Breast epithelium (tissue), 4 donors: ENCODE data around the gene KIF26B. TPM values are rescaled to one million over a fixed set of nuclear protein-coding genes. Genes with fewer than 3 reads are reported as not detected.

Experiments
- DNase-seq, 2 donors: peaks; one replicate each; pipeline ENCODE4 v3.0.0-alpha.2; 2019; ENCODE audit warnings: low spot score in 2 of 2
- H3K27ac ChIP-seq, 2 donors: fragments of 200-600 bp; sonication (generic) in 1 of 2; one replicate each; pipeline ENCODE4 v1.5.1; 2016 to 2019; ENCODE audit warnings: mild to moderate bottlenecking in 1 of 2
- H3K27me3 ChIP-seq, 2 donors: fragments of 200-600 bp; sonication (generic) in 1 of 2; one replicate each; pipeline versions ENCODE4 v1.5.1 to v1.6.0; 2017 to 2019; ENCODE audit warnings: control low read depth in 1 of 2, mild to moderate bottlenecking in 1 of 2
- H3K36me3 ChIP-seq: fragments of 200-600 bp; one replicate; pipeline ENCODE4 v1.5.1; 2019
- H3K4me1 ChIP-seq, 2 donors: fragments of 200-600 bp; sonication (generic); one replicate each; pipeline ENCODE4 v1.5.1; 2016 to 2019; ENCODE audit warnings: control low read depth in 1 of 2
- H3K4me3 ChIP-seq, 3 donors: fragments of 200-600 bp; sonication (generic); 1 replicate in 2 of 3; 2 replicates in 1 of 3; pipeline ENCODE4 v1.5.1; 2016 to 2019; ENCODE audit warnings: mild to moderate bottlenecking in 3 of 3, moderate library complexity in 2 of 3
- H3K9me3 ChIP-seq, 2 donors: fragments of 200-600 bp; sonication (generic) in 1 of 2; one replicate each; pipeline ENCODE4 v1.5.1; 2016 to 2019; ENCODE audit warnings: control low read depth in 1 of 2
- CTCF ChIP-seq, 3 donors: fragments of 450-650 bp; IDR thresholded peaks; one replicate each; pipeline ENCODE4 v1.5.1; 2016 to 2017; ENCODE audit warnings: antibody characterized with exemption in 3 of 3, mild to moderate bottlenecking in 3 of 3, moderate library complexity in 3 of 3
- POLR2A ChIP-seq: fragments of 450-650 bp; IDR thresholded peaks from one replicate; pipeline ENCODE4 v1.6.1; 2016; ENCODE audit warnings: antibody characterized with exemption, mild to moderate bottlenecking, moderate library complexity
- POLR2AphosphoS5 ChIP-seq, 3 donors: sonication (generic); formaldehyde crosslinking; IDR thresholded peaks; one replicate each; pipeline ENCODE4 v1.6.1; 2017; ENCODE audit warnings: antibody characterized with exemption in 3 of 3
- intact Hi-C: fragments of 100-400 bp; cut with DNase I; formaldehyde crosslinking; loops from one replicate; pipeline ENCODE4 v1.15.1; 2023; ENCODE audit warnings: low total_unique reads
- total RNA-seq, 3 donors: library from RNA; depleted of rRNA; stranded (reverse); fragments of >200 nt; gene quantifications; one replicate each; pipeline ENCODE4 v1.1.0, GENCODE V29; 2016

KIF26B gene
- total RNA-seq, 3 donors from 2014 or later, result 0.32 to 1.0 (median 0.33) TPM

- no peak for TF ChIP-seq POLR2A
- TF ChIP-seq CTCF (IDR thresholded peaks at IDR 0.05), result no peak
- TF ChIP-seq POLR2AphosphoS5 (IDR thresholded peaks at IDR 0.05), result no peak
Measured at GRCh38 chr1:245541369-245541768, 386.6 kb downstream of the KIF26B start.

DNA sequence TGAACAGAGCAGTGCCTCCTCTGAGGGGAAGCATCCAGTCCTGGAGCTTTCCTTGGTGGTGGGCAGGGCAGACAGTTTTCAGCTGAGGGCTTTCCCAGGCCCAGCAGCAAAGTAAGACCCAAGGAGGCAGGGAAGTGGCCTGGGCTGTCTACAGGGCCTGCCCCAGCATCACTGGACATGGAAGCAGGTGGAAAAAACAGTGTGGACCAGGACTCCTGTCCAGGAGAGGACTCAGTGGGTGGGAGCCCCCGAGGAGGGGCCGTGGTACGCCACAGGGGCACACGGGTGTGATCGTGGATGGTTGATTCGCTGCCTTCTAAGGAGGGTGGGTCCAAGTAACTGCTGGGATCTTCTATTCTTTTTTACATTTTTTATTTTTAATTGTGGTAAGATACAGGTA, 387.6 kb downstream of the KIF26B start:
- TF ChIP-seq CTCF (IDR thresholded peaks at IDR 0.05), result no peak
- no peak for TF ChIP-seq POLR2AphosphoS5 (IDR thresholded peaks at IDR 0.05)
- no peak for TF ChIP-seq POLR2A
- no peaks in the 10 kb centered on the region for H3K4me1 ChIP-seq
- no peaks in the 10 kb centered on the region for H3K36me3 ChIP-seq
- intact Hi-C loops, result no loop called here
- H3K9me3 ChIP-seq, result no peaks in the 10 kb centered on the region
- no peak for DNase-seq
- no peak overlapping the region for H3K4me3 ChIP-seq
- H3K27ac ChIP-seq, result no peak overlapping the region
- no peaks in the 10 kb centered on the region for H3K27me3 ChIP-seq

More at GRCh38 chr1:245541369-245541768, 386.6 kb downstream of the KIF26B start:
- intact Hi-C loops, result no loop called here
- H3K36me3 ChIP-seq, result no peaks in the 10 kb centered on the region
- no peaks in the 10 kb centered on the region for H3K4me1 ChIP-seq
- no peak overlapping the region for H3K4me3 ChIP-seq
- H3K9me3 ChIP-seq, result no peaks in the 10 kb centered on the region
- no peaks in the 10 kb centered on the region for H3K27me3 ChIP-seq
- no peak overlapping the region for H3K27ac ChIP-seq
- DNase-seq, result no peak

DNA sequence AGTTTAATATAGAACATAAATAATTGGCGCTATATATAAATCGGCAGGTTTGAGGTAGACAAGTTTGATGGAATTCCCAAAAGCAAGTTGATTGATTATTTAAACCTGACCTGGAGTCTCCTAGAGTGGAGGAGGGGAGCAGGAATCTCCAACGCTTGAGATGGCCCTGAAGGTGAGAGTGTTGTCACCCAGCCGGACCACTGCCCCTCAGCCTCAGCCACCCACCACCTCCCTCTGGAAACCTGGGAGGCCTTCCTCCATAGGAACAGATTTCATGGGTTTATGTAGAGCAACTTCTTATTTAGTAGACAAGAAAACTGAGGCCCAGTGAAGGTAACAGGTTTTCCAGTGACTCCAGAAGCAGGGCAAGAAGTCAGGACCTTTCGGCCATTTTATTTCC, 389.5 kb downstream of the KIF26B start:
- no peak for TF ChIP-seq CTCF (IDR thresholded peaks at IDR 0.05)
- TF ChIP-seq POLR2A, result no peak
- no peak for TF ChIP-seq POLR2AphosphoS5 (IDR thresholded peaks at IDR 0.05)
- DNase-seq, result no peak
- H3K9me3 ChIP-seq, result no peaks in the 10 kb centered on the region

DNA sequence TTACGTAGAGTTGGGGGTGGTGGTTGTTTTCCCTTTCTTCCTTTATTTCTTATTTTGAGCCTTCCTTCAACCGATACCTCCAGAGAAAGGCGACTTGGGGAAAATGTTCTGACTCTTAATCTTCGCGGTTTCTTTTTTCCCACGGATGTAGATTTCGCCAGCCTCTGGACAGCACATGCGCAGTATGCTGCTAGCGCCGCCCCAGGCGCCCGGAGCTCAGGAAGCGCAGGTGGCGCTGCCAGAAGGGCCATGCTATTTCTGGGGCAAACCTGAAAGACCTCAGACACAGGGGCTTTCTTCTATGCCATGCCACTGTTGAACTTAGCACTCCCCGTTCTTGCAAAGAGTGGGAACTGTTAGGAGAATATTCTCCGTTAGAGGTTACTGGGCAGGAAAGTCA, 392.1 kb downstream of the KIF26B start:
- no peak for DNase-seq
- Histone ChIP-seq H3K9me3 (no peaks in the 10 kb centered on the region), H3K4me3 (no peak overlapping the region), H3K27ac (no peak overlapping the region), H3K4me1 (no peaks in the 10 kb centered on the region), H3K27me3 (no peaks in the 10 kb centered on the region), H3K36me3 (no peaks in the 10 kb centered on the region)
- no peak for TF ChIP-seq POLR2AphosphoS5 (IDR thresholded peaks at IDR 0.05)
- no peak for TF ChIP-seq CTCF (IDR thresholded peaks at IDR 0.05)
- TF ChIP-seq POLR2A, result no peak
- intact Hi-C loops, result no loop called here

More for the DNA sequence above, 389.5 kb downstream of the KIF26B start:
- intact Hi-C loops, result no loop called here
- Histone ChIP-seq H3K4me3 (no peak overlapping the region), H3K36me3 (no peaks in the 10 kb centered on the region), H3K27me3 (no peaks in the 10 kb centered on the region), H3K4me1 (no peaks in the 10 kb centered on the region), H3K27ac (no peak overlapping the region)

DNA sequence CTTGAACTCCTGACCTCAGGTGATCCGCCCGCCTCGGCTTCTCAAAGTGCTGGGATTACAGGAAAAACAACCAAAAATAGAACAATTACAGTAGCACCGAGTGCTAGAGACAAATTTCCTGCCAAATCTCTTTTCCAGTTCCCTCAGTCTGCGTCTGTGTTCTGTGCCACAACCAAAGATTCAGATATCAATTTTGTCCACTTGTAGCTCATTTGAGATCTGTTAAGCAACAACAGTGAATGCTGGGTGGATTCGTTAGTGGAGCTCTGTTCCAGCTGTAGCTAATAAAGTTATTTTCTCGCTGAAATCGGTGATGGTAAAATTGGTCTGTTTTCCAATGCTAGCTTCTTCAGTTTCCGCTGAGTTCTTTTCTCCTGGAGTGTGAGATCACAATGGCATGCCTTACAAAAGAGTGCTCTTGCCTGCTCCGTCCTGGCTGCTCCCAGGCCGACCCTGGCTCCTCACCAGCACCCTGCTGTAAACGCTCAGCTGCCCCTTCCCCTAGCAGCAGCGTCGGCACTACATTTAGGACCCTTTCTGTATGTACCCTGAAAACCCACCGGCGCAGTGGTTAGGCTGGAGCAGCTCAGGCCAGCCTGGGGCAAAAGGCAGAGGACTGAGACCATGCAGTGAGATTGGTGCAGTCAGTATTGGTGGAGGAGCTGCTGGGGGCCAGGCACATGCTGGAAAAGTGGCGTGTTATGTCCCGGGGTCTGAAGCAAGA, 395.4 kb downstream of the KIF26B start:
- no peak for TF ChIP-seq POLR2AphosphoS5 (IDR thresholded peaks at IDR 0.05)
- no peaks in the 10 kb centered on the region for H3K36me3 ChIP-seq
- no peak for DNase-seq
- H3K9me3 ChIP-seq, result no peaks in the 10 kb centered on the region
- no peak overlapping the region for H3K4me3 ChIP-seq
- H3K4me1 ChIP-seq, result no peaks in the 10 kb centered on the region
- peak overlapping the region in 1 of 2 donors; percentile 61 for H3K27ac ChIP-seq
- H3K27me3 ChIP-seq, result no peaks in the 10 kb centered on the region
- intact Hi-C loops, result no loop called here
